Fibroblast of mammary gland (primary cell): Measurements from ENCODE around the gene DPYSL4.

Experiments used
- DNase-seq: peaks from one replicate; pipeline ENCODE4 v3.0.0-alpha.2; 2010; ENCODE audit warnings: low read depth
- H3K4me3 ChIP-seq: 2 replicates; pipeline ENCODE4 v1.5.1; 2011; ENCODE audit warnings: low read depth, mild to moderate bottlenecking, low read length, moderate library complexity; ENCODE audit not compliant: control insufficient read depth
- TF ChIP-seq, protein P1 (sequence below): conservative IDR thresholded peaks from 2 replicates; pipeline ENCODE4 v1.5.1; 2011; ENCODE audit warnings: low read depth, low read length, inconsistent platforms; ENCODE audit not compliant: control insufficient read depth, insufficient read depth

The DPYSL4 gene

DNA sequence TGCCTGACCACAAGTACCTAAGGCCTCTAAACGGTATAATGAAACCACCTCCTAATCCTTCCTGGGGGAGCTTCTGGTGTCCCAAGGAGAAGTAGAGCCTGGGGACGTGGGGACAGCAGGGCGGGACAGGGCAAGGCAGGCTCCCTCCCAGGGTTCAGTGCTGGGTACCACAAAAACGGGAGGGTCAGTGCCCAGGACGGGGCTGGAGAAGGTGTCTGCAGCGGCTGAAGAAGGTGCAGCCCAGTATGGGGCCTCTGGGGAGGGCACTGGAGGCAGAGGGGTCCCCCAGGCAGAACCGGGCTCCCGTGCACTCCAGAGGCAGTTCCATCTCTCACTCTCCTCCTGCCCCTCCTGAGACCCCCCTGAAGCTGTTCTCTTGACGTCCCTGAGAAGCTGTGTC is 46.2 kb downstream of the DPYSL4 start:
- H3K4me3 ChIP-seq, result no peak overlapping the region
- TF ChIP-seq, protein P1, sequence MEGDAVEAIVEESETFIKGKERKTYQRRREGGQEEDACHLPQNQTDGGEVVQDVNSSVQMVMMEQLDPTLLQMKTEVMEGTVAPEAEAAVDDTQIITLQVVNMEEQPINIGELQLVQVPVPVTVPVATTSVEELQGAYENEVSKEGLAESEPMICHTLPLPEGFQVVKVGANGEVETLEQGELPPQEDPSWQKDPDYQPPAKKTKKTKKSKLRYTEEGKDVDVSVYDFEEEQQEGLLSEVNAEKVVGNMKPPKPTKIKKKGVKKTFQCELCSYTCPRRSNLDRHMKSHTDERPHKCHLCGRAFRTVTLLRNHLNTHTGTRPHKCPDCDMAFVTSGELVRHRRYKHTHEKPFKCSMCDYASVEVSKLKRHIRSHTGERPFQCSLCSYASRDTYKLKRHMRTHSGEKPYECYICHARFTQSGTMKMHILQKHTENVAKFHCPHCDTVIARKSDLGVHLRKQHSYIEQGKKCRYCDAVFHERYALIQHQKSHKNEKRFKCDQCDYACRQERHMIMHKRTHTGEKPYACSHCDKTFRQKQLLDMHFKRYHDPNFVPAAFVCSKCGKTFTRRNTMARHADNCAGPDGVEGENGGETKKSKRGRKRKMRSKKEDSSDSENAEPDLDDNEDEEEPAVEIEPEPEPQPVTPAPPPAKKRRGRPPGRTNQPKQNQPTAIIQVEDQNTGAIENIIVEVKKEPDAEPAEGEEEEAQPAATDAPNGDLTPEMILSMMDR, result no peak
- no peak for DNase-seq

DNA sequence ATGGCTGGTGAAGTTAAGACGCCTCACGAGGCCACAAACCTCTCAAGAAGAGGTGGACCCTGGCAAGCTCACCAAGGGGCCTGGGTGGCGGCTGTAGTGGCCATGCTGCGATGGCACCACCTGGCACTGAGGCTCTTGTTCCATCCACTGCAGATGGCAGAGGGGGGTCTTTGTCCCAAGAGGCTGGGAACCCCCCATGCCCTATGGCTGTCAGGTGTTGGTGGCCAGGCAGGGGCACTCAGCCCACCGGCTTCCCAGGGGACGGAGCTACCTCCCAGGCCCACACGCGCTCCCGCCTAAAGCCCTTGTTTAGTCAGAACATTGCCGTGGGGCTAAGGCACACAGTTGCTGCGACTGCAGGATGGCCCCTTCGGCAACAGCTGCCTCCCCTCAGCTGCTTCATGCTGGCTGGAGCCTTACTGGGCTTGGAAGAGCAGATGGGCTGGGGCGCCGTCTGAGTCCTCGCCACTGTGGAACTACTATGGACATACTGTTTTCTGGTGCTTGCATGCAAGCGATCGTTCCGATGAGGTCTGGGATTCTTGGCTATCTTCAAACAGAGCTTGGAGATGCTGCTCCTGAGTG is 46.8 kb downstream of the DPYSL4 start:
- no peak for DNase-seq
- TF ChIP-seq, protein P1, result no peak
- no peak overlapping the region for H3K4me3 ChIP-seq

DNA sequence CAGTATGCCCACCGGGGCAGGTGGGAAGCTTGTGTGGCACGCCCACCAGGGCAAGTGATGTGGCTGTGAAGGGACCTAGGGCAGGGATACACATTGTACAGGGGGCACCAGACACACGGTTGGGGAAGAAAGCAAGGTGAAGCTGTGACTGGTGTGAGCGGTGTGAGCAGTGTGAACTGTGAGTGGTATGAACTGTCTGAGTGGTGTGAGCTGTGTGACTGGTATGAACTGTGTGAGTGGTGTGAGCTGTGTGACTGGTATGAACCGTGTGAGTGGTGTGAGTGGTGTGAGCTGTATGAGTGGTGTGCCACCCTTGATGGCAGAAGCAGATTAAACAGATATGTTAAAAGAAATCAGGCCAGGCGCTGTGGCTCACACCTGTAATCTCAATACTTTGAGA is 48.1 kb downstream of the DPYSL4 start:
- TF ChIP-seq, protein P1, result no peak
- no peak for DNase-seq
- no peak overlapping the region for H3K4me3 ChIP-seq

DNA sequence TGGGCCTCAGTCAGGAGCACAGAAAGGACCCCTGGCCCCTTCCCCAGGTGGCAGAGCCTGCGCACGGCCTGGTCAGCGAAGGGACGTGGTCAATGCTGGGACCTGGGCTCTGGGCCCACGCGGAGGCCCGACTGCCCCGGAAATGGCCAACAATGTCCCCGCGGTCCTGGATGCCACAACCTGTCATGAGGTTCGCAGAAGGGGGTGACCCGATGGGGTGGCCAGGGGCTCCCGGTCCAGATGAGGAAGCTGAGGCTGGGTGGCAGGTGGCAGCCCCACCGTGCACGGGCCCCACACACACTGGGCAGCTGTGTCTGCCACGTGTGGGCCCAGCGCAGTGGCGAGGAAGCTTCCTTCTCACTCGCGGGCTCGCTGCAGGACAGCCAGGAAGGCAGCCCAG is 49.4 kb downstream of the DPYSL4 start:
- H3K4me3 ChIP-seq, result no peak overlapping the region
- TF ChIP-seq, protein P1, result no peak
- no peak for DNase-seq

DNA sequence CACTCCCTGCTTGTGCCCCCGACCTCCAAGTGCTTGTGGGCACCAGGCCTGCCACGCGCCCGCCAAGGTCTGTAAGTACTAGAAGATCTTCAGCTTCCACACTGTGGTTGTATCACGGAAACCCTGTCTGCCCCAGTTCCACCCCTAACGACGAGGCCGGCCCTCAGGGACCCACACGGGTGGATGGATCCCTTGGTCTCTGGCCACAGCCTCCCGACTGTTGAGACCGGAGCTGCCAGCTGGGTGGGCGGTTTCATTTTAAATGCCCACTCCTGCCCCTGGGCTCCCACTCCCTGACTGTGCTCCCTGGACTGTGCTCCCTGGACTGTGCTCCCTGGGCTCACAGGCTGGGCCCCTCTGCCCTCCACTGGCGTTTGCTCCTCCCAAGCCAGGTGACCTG is 50.1 kb downstream of the DPYSL4 start:
- TF ChIP-seq, protein P1, result no peak
- no peak for DNase-seq
- H3K4me3 ChIP-seq, result no peak overlapping the region

DNA sequence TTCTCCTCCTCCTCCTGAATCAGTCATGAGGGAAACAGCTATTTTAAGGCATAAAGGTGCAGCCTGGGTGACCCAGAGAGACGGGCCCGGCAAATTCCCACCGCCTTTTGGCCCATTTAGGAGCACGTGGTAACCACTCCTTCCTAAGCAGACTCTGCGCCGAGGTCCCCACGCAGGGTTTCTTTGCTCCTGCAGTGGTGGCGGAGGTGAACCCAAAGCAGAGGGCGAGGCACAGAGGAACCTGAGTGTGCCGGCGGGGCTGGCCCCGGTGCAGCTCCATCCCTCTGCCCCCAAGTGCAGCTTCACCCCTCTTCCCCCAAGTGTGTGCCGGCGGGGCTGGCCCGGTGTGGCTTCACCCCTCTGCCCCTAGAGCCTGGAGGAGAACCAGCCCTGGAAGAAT is 50.6 kb downstream of the DPYSL4 start:
- no peak for DNase-seq
- H3K4me3 ChIP-seq, result no peak overlapping the region
- TF ChIP-seq, protein P1, result no peak

DNA sequence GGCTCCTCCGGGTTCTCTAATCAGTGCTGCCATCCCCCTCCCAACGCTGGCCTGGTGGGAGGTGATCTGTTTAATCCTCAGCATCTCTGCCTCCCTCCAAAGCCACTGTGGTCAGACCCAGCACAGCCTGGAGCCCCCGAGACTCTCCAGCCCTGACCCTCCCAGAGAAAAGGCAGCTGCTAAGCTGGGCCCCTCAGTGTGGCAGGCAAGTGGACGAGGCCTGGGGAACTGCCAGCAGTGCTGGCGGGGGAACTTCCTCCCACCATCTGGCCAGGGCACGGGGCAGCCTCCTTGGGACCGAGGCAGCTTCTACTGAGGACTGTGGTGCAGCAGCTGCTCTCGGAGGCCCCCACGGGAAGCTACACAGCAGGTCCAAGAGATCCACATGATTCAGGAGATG is 51.1 kb downstream of the DPYSL4 start:
- no peak for DNase-seq
- TF ChIP-seq, protein P1, result no peak
- H3K4me3 ChIP-seq, result no peak overlapping the region
